SU-DHL-6 (cell line): ENCODE measurements around the gene FAM170B.

Source experiments
- H2AFZ ChIP-seq: fragments of 200-600 bp; sonication (generic); 2 replicates; pipeline ENCODE4 v1.6.1; 2014; ENCODE audit warnings: low read depth, mild to moderate bottlenecking, moderate library complexity, mixed read lengths, antibody characterized with exemption, low read length; ENCODE audit not compliant: severe bottlenecking
- H3F3A ChIP-seq: fragments of 200-600 bp; shearing (Covaris generic); 2 replicates; pipeline ENCODE4 v1.6.0; 2016; ENCODE audit warnings: antibody characterized with exemption, mild to moderate bottlenecking; ENCODE audit not compliant: insufficient read depth
- H3K27ac ChIP-seq: fragments of 200-600 bp; sonication (generic); 2 replicates; pipeline ENCODE4 v1.5.1; 2016; ENCODE audit warnings: low read depth, mild to moderate bottlenecking, low read length, moderate library complexity, mixed read lengths
- H3K27me3 ChIP-seq: fragments of 200-600 bp; sonication (generic), shearing (Covaris generic); 2 replicates; pipeline ENCODE4 v1.6.0; 2014; ENCODE audit warnings: mild to moderate bottlenecking, low read length
- H3K36me3 ChIP-seq: fragments of 200-600 bp; sonication (generic); 2 replicates; pipeline ENCODE4 v1.6.1; 2014; ENCODE audit warnings: mild to moderate bottlenecking, low read length, mixed read lengths
- H3K4me2 ChIP-seq: fragments of 300-600, 200-600 bp; shearing (Covaris generic), sonication (generic); 2 replicates; pipeline ENCODE4 v1.6.0; 2014; ENCODE audit warnings: low read length, low read depth, mild to moderate bottlenecking; ENCODE audit not compliant: poor library complexity, severe bottlenecking
- H3K4me3 ChIP-seq: fragments of 200-600 bp; sonication (generic); 2 replicates; pipeline ENCODE4 v1.5.1; 2014; ENCODE audit warnings: antibody characterized with exemption, low read length, mild to moderate bottlenecking, mixed read lengths; ENCODE audit not compliant: insufficient read depth, poor library complexity, severe bottlenecking
- H3K79me2 ChIP-seq: fragments of 200-600 bp; sonication (generic); 2 replicates; pipeline ENCODE4 v1.6.1; 2014; ENCODE audit warnings: mild to moderate bottlenecking, low read length, moderate library complexity; ENCODE audit not compliant: insufficient read depth
- H3K9ac ChIP-seq: fragments of 200-600 bp; sonication (generic); 2 replicates; pipeline ENCODE4 v1.7.0; 2014; ENCODE audit warnings: mild to moderate bottlenecking, low read length
- H3K9me2 ChIP-seq: fragments of 200-600 bp; sonication (generic); replicated peaks from 2 replicates; pipeline ENCODE4 v1.6.1; 2014; ENCODE audit warnings: low read length; ENCODE audit not compliant: insufficient read depth
- H3K9me3 ChIP-seq: fragments of 200-600 bp; sonication (generic); 2 replicates; pipeline ENCODE4 v1.6.1; 2014; ENCODE audit warnings: low read length, mixed read lengths; ENCODE audit not compliant: insufficient read depth
- H4K20me1 ChIP-seq: fragments of 200-600 bp; sonication (generic); 2 replicates; pipeline ENCODE4 v1.6.1; 2014; ENCODE audit warnings: low read depth, mild to moderate bottlenecking, antibody characterized with exemption, low read length, moderate library complexity, mixed read lengths
- CTCF ChIP-seq: fragments of 200-600 bp; sonication (generic); IDR thresholded peaks from one replicate; pipeline ENCODE4 v1.5.1; 2017; ENCODE audit warnings: antibody characterized with exemption, mild to moderate bottlenecking, low read length, moderate library complexity; ENCODE audit not compliant: insufficient read depth, poor library complexity, severe bottlenecking
- EZH2phosphoT487 ChIP-seq: fragments of 200-600 bp; sonication (generic), shearing (Covaris generic); conservative IDR thresholded peaks from 2 replicates; pipeline ENCODE4 v1.6.1; 2018; ENCODE audit warnings: mild to moderate bottlenecking, antibody characterized with exemption, low read length, moderate library complexity, mixed read lengths

FAM170B gene

GRCh38 chr10:49168831-49169500, 35.1 kb upstream of the FAM170B start:
- Histone ChIP-seq H3K79me2 (no peaks in the 10 kb centered on the region), H3F3A (no peaks in the 10 kb centered on the region), H3K9me2 (no peaks in the 10 kb centered on the region), H3K4me2 (no peak overlapping the region), H3K4me3 (no peak overlapping the region), H3K36me3 (no peaks in the 10 kb centered on the region), H3K9ac (no peak overlapping the region), H4K20me1 (no peaks in the 10 kb centered on the region), H2AFZ (no peak overlapping the region), H3K9me3 (no peaks in the 10 kb centered on the region), H3K27me3 (no peaks in the 10 kb centered on the region), H3K27ac (no peak overlapping the region)
- TF ChIP-seq EZH2phosphoT487 (no peak), CTCF (no peak)

- Histone ChIP-seq H3K79me2 (no peaks in the 10 kb centered on the region), H4K20me1 (no peaks in the 10 kb centered on the region), H3K27me3 (no peaks in the 10 kb centered on the region), H3K4me2 (no peak overlapping the region), H2AFZ (no peak overlapping the region), H3K4me3 (no peak overlapping the region), H3K27ac (no peak overlapping the region), H3K9ac (no peak overlapping the region), H3K9me2 (no peaks in the 10 kb centered on the region), H3F3A (no peaks in the 10 kb centered on the region), H3K9me3 (no peaks in the 10 kb centered on the region), H3K36me3 (no peaks in the 10 kb centered on the region)
- TF ChIP-seq EZH2phosphoT487 = no peak
- no peak for TF ChIP-seq CTCF
These were observed 34.3 kb upstream of the FAM170B start for GRCh38 chr10:49168171-49168540.

GRCh38 chr10:49167425-49168170, 33.8 kb upstream of the FAM170B start:
- Histone ChIP-seq H3K27ac (no peak overlapping the region), H3K4me2 (no peak overlapping the region), H2AFZ (no peak overlapping the region), H3K9ac (no peak overlapping the region), H3K79me2 (no peaks in the 10 kb centered on the region), H3K9me2 (no peaks in the 10 kb centered on the region), H3F3A (no peaks in the 10 kb centered on the region), H3K4me3 (no peak overlapping the region), H3K9me3 (no peaks in the 10 kb centered on the region), H3K27me3 (no peaks in the 10 kb centered on the region), H3K36me3 (no peaks in the 10 kb centered on the region), H4K20me1 (no peaks in the 10 kb centered on the region)
- no peak for TF ChIP-seq EZH2phosphoT487
- TF ChIP-seq CTCF = no peak
